HepG2 (cell line): ENCODE measurements around the gene SEZ6L. TPM values are rescaled to one million over a fixed set of nuclear protein-coding genes. Genes with fewer than 3 reads are reported as not detected.

Source experiments
- ATAC-seq: fragments of 200-7000 bp; cut with Tn5 transposase; 3 replicates; pipeline ENCODE4 v1.9.1; 2020; ENCODE audit warnings: mild to moderate bottlenecking, moderate library complexity
- BruUV-seq: library from RNA; stranded (reverse); fragments of 400-500 nt; replicated peaks from 2 replicates; lab custom pipeline; 2021; lab: Mats Ljungman, UMichigan
- CTCF ChIA-PET: fragments of 300-600 bp; formaldehyde crosslinking; extraction: SDS; loops from one replicate; lab custom pipeline; 2021; ENCODE audit warnings: low total read pairs, inconsistent platforms, low intra/inter-chr PET ratio; lab: Yijun Ruan, JAX
- POLR2A ChIA-PET: fragments of 350-600 bp; sonication (Branson Sonifier 250); formaldehyde crosslinking; loops from one replicate; lab custom pipeline; 2020; ENCODE audit warnings: antibody characterized with exemption, inconsistent platforms; lab: Yijun Ruan, JAX
- DNase-seq: peaks from one replicate; pipeline ENCODE4 v3.0.0-alpha.2; 2015; ENCODE audit warnings: low spot score
- FAIRE-seq: peaks from 3 replicates; lab custom pipeline; 2011; peaks lifted over from hg19 to GRCh38; lab: Jason Lieb, UNC
- H2AFZ ChIP-seq: one replicate; pipeline ENCODE4 v1.6.1; 2011; ENCODE audit warnings: low read length, inconsistent platforms
- H3K27ac ChIP-seq: fragments of 300-600 bp; 3 replicates; pipeline ENCODE4 v1.8.0; 2011; ENCODE audit warnings: mixed run types, mild to moderate bottlenecking, mixed read lengths, low read length, inconsistent platforms; ENCODE audit not compliant: insufficient read depth; ENCODE audit errors: extremely low read length
- H3K27me3 ChIP-seq, 2 experiments: fragments of 200-600 bp in 1 of 2; 2 replicates in 1 of 2; 3 replicates in 1 of 2; pipeline versions ENCODE4 v1.6.0 to v1.8.0; 2011; ENCODE audit warnings: low read length in 2 of 2, mild to moderate bottlenecking in 2 of 2, moderate library complexity in 2 of 2, inconsistent platforms in 1 of 2; ENCODE audit not compliant: insufficient read depth in 2 of 2, control insufficient read depth in 1 of 2
- H3K36me3 ChIP-seq, 2 experiments: fragments of 200-600 bp in 1 of 2; replicated peaks in 1 of 2; 2 replicates in 1 of 2; 3 replicates in 1 of 2; pipeline versions ENCODE4 v1.5.1 to v1.8.0; 2011; ENCODE audit warnings: low read length in 2 of 2, inconsistent platforms in 1 of 2; ENCODE audit not compliant: insufficient read depth in 2 of 2, control insufficient read depth in 1 of 2
- H3K4me1 ChIP-seq: 2 replicates; pipeline ENCODE4 v1.5.1; 2012; ENCODE audit warnings: low read length, inconsistent platforms; ENCODE audit not compliant: insufficient read depth
- H3K4me2 ChIP-seq: 2 replicates; pipeline ENCODE4 v1.6.0; 2011; ENCODE audit warnings: low read depth, low read length, inconsistent platforms
- H3K4me3 ChIP-seq, 3 experiments: fragments of 200-600 bp in 1 of 3; sonication (generic), shearing (Covaris generic) in 1 of 3; replicated peaks in 1 of 3; 2 replicates each; pipeline ENCODE4 v1.5.1; 2011 to 2016; ENCODE audit warnings: low read length in 3 of 3, inconsistent platforms in 2 of 3, low read depth in 2 of 3, mild to moderate bottlenecking in 2 of 3, control low read depth in 1 of 3, mixed read lengths in 1 of 3; ENCODE audit not compliant: insufficient read depth in 1 of 3
- H3K79me2 ChIP-seq: one replicate; pipeline ENCODE4 v1.6.1; 2011; ENCODE audit warnings: low read length, inconsistent platforms; ENCODE audit not compliant: insufficient read depth
- H3K9ac ChIP-seq: 2 replicates; pipeline ENCODE4 v1.6.0; 2011; ENCODE audit warnings: mild to moderate bottlenecking, low read depth, low read length, inconsistent platforms; ENCODE audit not compliant: insufficient read depth
- H3K9me3 ChIP-seq: 2 replicates; pipeline ENCODE4 v1.5.1; 2012; ENCODE audit warnings: mild to moderate bottlenecking, low read length
- H4K20me1 ChIP-seq: 2 replicates; pipeline ENCODE4 v1.6.0; 2011; ENCODE audit warnings: inconsistent platforms, mild to moderate bottlenecking, low read length, moderate library complexity; ENCODE audit not compliant: insufficient read depth
- AHR ChIP-seq: IDR thresholded peaks from 2 replicates; pipeline ENCODE4 v1.6.1; 2018; ENCODE audit warnings: missing genetic modification reagents, missing compliant biosample characterization
- CENPX ChIP-seq: sonication (generic); formaldehyde crosslinking; IDR thresholded peaks from 2 replicates; pipeline ENCODE4 v1.9.0; 2021; ENCODE audit warnings: mild to moderate bottlenecking, missing genetic modification reagents, moderate library complexity
- EHMT2 ChIP-seq: fragments of 200-600 bp; sonication (generic); IDR thresholded peaks from 2 replicates; pipeline ENCODE4 v1.7.0; 2017; ENCODE audit warnings: antibody characterized with exemption, low read depth, low read length, borderline replicate concordance
- KDM3A ChIP-seq: IDR thresholded peaks from 2 replicates; pipeline ENCODE4 v1.6.1; 2018; ENCODE audit warnings: low read depth, missing compliant biosample characterization
- KLF11 ChIP-seq: IDR thresholded peaks from 2 replicates; pipeline ENCODE4 v1.6.1; 2016; ENCODE audit warnings: missing compliant biosample characterization
- MIER2 ChIP-seq: IDR thresholded peaks from 2 replicates; pipeline ENCODE4 v1.6.1; 2016; ENCODE audit warnings: missing biosample characterization, missing genetic modification reagents
- RBM22 ChIP-seq: fragments of 200-400 bp; formaldehyde crosslinking; optimal IDR thresholded peaks from 2 replicates; pipeline ENCODE3; 2017; ENCODE audit warnings: mild to moderate bottlenecking, low read length, moderate library complexity
- SALL1 ChIP-seq: sonication (generic); formaldehyde crosslinking; IDR thresholded peaks from 2 replicates; pipeline ENCODE4 v1.8.0; 2022; ENCODE audit warnings: mild to moderate bottlenecking, missing genetic modification reagents
- SNAI1 ChIP-seq: sonication (generic); formaldehyde crosslinking; IDR thresholded peaks from 2 replicates; pipeline ENCODE4 v1.5.0; 2020; ENCODE audit warnings: mild to moderate bottlenecking, missing genetic modification reagents, borderline replicate concordance
- ZNF253 ChIP-seq: sonication (generic); formaldehyde crosslinking; IDR thresholded peaks from 2 replicates; pipeline ENCODE4 v1.8.0; 2022; ENCODE audit warnings: mild to moderate bottlenecking, missing genetic modification reagents, borderline replicate concordance
- ZNF430 ChIP-seq: sonication (generic); formaldehyde crosslinking; IDR thresholded peaks from 2 replicates; pipeline ENCODE4 v1.9.0; 2021; ENCODE audit warnings: mild to moderate bottlenecking, missing genetic modification reagents
- WGBS: methylation state at CpG from one replicate; pipeline ENCODE4 v1.1.6; 2017; ENCODE audit warnings: low lambda C conversion rate; 5-methylcytosine and 5-hydroxymethylcytosine counted together
- in situ Hi-C: cut with HindIII; loops from 2 replicates; pipeline ENCODE4 v1.10.0; 2017; ENCODE audit warnings: low pct_unique_long_range_greater_than_20kb; ENCODE audit not compliant: extremely low pct_ligation_motif_present
- intact Hi-C: fragments of 100-400 bp; cut with micrococcal nuclease; formaldehyde crosslinking; loops from one replicate; pipeline ENCODE4 v1.10.0; 2022; ENCODE audit not compliant: unreplicated experiment
- polyA plus RNA-seq, 8 experiments: library from polyadenylated mRNA; depleted of rRNA in 3 of 8; stranded (reverse) in 7 of 8; unstranded in 1 of 8; fragments of >200 nt; fragmentation: Illumina TruSeq in 4 of 8; extraction: Trizol in 4 of 8; gene quantifications; 2 replicates each; pipeline versions ENCODE4 v1.2.1 to v1.2.3, GENCODE V29; 2011 to 2016; ENCODE audit warnings: low read depth in 4 of 8, missing spikeins in 1 of 8, mixed read lengths in 1 of 8; ENCODE audit not compliant: insufficient read depth in 1 of 8
- total RNA-seq, 5 experiments: library from RNA; depleted of rRNA; stranded (reverse); fragments of >200 nt; fragmentation: Illumina TruSeq; extraction: Trizol; gene quantifications; 2 replicates each; pipeline ENCODE4 v1.2.3, GENCODE V29; 2016; ENCODE audit warnings: low read depth in 1 of 5
- TF ChIP-seq, protein P1 (sequence below): IDR thresholded peaks from 2 replicates; pipeline ENCODE4 v1.6.1; 2016
- TF ChIP-seq, protein P2 (sequence below), 2 experiments: IDR thresholded peaks; 2 replicates each; pipeline ENCODE4 v1.6.1; 2011 to 2012; ENCODE audit warnings: low read length in 2 of 2, borderline replicate concordance in 1 of 2, low read depth in 1 of 2, mild to moderate bottlenecking in 1 of 2, moderate library complexity in 1 of 2
- TF ChIP-seq, protein P3 (sequence below), 2 experiments: sonication (generic) in 1 of 2; formaldehyde crosslinking in 1 of 2; IDR thresholded peaks; 2 replicates each; pipeline versions ENCODE4 v1.6.1 to v1.9.0; 2014 to 2022; ENCODE audit warnings: antibody characterized with exemption in 1 of 2, borderline replicate concordance in 1 of 2, inconsistent platforms in 1 of 2, low read depth in 1 of 2, missing genetic modification reagents in 1 of 2

Gene SEZ6L
- total and polyA plus RNA-seq, 2 of the 13 experiments (the other 11 are each of a cell fraction or from before 2014, with no cell fraction given) = not detected

DNA sequence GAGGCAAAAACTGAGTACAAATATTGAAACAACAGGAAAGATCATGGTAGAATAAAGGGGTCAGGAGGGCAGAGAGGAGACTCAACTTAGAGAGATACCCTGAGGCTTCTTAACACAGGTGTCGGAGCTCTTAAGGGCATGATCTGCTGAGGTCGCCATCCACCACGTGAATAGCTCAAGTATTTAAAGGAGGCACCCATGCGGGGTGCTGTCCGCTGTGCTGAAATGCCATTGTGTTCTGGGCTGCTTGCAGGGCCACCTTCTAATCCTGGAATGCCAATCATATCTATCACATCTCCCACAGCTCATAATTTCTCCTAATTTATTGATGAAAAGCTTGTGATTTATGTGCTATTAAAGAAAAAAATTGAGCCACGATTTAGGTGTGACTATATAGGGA lies 90.2 kb downstream of the SEZ6L start:
- no peak for FAIRE-seq
- H3K36me3 ChIP-seq = no peaks in the 10 kb centered on the region
- H2AFZ ChIP-seq = no peak overlapping the region
- no peaks in the 10 kb centered on the region for H3K9me3 ChIP-seq
- no peak overlapping the region for H3K4me2 ChIP-seq
- ChIA-PET CTCF (no interaction called here), POLR2A (no interaction called here)
- H4K20me1 ChIP-seq = no peaks in the 10 kb centered on the region
- WGBS = 10% methylated on average over 6 of the region's 6 CpGs
- in situ Hi-C loops (no loop called here), intact Hi-C loops (no loop called here)
- H3K27me3 ChIP-seq = no peaks in the 10 kb centered on the region
- H3K4me1 ChIP-seq = no peaks in the 10 kb centered on the region
- H3K79me2 ChIP-seq = no peaks in the 10 kb centered on the region
- H3K4me3 ChIP-seq = no peak overlapping the region
- no TSS peak for BruUV-seq
- H3K27ac ChIP-seq = no peak overlapping the region
- H3K9ac ChIP-seq = no peak overlapping the region
- ATAC-seq = no peak
- DNase-seq = peak; percentile 30
- TF ChIP-seq RBM22 (no peak), AHR (CRISPR knock-in tag) (no peak), SALL1 (0 out of 2 replicates have a peak, but pooled peaks have one; percentile 12), EHMT2 (peak; percentile 73; the same call in 1 of the 2 replicates), KDM3A (CRISPR knock-in tag) (no peak), ZNF253 (CRISPR knock-in tag) (no peak), MIER2 (peak; percentile 96), ZNF430 (CRISPR knock-in tag) (no peak), KLF11 (CRISPR knock-in tag) (0 out of 2 replicates have a peak, but pooled peaks have one; percentile 47), CENPX (CRISPR knock-in tag) (no peak), SNAI1 (no peak)
- TF ChIP-seq, protein P1, sequence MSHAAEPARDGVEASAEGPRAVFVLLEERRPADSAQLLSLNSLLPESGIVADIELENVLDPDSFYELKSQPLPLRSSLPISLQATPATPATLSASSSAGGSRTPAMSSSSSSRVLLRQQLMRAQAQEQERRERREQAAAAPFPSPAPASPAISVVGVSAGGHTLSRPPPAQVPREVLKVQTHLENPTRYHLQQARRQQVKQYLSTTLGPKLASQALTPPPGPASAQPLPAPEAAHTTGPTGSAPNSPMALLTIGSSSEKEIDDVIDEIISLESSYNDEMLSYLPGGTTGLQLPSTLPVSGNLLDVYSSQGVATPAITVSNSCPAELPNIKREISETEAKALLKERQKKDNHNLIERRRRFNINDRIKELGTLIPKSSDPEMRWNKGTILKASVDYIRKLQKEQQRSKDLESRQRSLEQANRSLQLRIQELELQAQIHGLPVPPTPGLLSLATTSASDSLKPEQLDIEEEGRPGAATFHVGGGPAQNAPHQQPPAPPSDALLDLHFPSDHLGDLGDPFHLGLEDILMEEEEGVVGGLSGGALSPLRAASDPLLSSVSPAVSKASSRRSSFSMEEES (CRISPR knock-in tag) = 0 out of 2 replicates have a peak, but pooled peaks have one; percentile 28
- TF ChIP-seq, protein P2, sequence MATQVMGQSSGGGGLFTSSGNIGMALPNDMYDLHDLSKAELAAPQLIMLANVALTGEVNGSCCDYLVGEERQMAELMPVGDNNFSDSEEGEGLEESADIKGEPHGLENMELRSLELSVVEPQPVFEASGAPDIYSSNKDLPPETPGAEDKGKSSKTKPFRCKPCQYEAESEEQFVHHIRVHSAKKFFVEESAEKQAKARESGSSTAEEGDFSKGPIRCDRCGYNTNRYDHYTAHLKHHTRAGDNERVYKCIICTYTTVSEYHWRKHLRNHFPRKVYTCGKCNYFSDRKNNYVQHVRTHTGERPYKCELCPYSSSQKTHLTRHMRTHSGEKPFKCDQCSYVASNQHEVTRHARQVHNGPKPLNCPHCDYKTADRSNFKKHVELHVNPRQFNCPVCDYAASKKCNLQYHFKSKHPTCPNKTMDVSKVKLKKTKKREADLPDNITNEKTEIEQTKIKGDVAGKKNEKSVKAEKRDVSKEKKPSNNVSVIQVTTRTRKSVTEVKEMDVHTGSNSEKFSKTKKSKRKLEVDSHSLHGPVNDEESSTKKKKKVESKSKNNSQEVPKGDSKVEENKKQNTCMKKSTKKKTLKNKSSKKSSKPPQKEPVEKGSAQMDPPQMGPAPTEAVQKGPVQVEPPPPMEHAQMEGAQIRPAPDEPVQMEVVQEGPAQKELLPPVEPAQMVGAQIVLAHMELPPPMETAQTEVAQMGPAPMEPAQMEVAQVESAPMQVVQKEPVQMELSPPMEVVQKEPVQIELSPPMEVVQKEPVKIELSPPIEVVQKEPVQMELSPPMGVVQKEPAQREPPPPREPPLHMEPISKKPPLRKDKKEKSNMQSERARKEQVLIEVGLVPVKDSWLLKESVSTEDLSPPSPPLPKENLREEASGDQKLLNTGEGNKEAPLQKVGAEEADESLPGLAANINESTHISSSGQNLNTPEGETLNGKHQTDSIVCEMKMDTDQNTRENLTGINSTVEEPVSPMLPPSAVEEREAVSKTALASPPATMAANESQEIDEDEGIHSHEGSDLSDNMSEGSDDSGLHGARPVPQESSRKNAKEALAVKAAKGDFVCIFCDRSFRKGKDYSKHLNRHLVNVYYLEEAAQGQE (IDR thresholded peaks at IDR 0.05; ENCODE audit: borderline replicate concordance in 1 of 2, low read depth in 1 of 2, low read length in 2 of 2) = peak; percentile 77 to 96
- TF ChIP-seq, protein P3, sequence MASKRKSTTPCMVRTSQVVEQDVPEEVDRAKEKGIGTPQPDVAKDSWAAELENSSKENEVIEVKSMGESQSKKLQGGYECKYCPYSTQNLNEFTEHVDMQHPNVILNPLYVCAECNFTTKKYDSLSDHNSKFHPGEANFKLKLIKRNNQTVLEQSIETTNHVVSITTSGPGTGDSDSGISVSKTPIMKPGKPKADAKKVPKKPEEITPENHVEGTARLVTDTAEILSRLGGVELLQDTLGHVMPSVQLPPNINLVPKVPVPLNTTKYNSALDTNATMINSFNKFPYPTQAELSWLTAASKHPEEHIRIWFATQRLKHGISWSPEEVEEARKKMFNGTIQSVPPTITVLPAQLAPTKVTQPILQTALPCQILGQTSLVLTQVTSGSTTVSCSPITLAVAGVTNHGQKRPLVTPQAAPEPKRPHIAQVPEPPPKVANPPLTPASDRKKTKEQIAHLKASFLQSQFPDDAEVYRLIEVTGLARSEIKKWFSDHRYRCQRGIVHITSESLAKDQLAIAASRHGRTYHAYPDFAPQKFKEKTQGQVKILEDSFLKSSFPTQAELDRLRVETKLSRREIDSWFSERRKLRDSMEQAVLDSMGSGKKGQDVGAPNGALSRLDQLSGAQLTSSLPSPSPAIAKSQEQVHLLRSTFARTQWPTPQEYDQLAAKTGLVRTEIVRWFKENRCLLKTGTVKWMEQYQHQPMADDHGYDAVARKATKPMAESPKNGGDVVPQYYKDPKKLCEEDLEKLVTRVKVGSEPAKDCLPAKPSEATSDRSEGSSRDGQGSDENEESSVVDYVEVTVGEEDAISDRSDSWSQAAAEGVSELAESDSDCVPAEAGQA (IDR thresholded peaks at IDR 0.05; ENCODE audit: low read depth) = no peak
- TF ChIP-seq, protein P3 (CRISPR knock-in tag; IDR thresholded peaks at IDR 0.05; ENCODE audit: borderline replicate concordance) = no peak
